Fibroblast of pulmonary artery (primary cell): Measurements from ENCODE around the gene HPCAL1.
"Not testable (repeated sequence)": the region's sequence is repeated elsewhere in the genome, so short reads cannot be mapped to it uniquely, and the experiment has no call there.

ENCODE experiments used
- DNase-seq: peaks from one replicate; pipeline ENCODE4 v3.0.0-alpha.2; 2010; ENCODE audit warnings: low read depth
- H3K4me3 ChIP-seq: replicated peaks from 2 replicates; pipeline ENCODE4 v1.5.1; 2011; ENCODE audit warnings: low read depth, mild to moderate bottlenecking, control low read depth, low read length, moderate library complexity
- TF ChIP-seq, protein P1 (sequence below): IDR thresholded peaks from 2 replicates; pipeline ENCODE4 v1.5.1; 2011; ENCODE audit warnings: mild to moderate bottlenecking, control low read depth, low read length, inconsistent platforms; ENCODE audit errors: missing control alignments

Gene HPCAL1

DNA sequence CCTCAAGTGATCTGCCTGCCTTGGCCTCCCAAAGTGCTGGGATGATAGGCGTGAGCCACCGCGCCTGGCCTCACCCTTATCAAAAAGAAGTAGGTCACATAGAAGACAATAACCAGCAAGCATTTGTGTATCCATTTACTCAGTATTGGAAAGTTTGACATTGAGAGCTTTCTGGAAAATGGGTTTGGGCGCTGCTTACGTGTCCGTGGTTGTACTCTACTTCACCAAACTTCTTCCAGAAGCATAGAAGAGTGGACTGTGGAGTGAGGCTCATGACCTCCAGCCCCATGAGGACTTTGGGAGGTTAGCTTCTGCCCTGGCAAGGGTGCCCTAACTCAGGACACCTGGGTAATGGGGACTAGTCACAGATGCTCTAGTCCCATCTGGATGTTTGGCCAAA, 149.1 kb downstream of the HPCAL1 start:
- DNase-seq: no peak
- H3K4me3 ChIP-seq: no peak overlapping the region
- TF ChIP-seq, protein P1, sequence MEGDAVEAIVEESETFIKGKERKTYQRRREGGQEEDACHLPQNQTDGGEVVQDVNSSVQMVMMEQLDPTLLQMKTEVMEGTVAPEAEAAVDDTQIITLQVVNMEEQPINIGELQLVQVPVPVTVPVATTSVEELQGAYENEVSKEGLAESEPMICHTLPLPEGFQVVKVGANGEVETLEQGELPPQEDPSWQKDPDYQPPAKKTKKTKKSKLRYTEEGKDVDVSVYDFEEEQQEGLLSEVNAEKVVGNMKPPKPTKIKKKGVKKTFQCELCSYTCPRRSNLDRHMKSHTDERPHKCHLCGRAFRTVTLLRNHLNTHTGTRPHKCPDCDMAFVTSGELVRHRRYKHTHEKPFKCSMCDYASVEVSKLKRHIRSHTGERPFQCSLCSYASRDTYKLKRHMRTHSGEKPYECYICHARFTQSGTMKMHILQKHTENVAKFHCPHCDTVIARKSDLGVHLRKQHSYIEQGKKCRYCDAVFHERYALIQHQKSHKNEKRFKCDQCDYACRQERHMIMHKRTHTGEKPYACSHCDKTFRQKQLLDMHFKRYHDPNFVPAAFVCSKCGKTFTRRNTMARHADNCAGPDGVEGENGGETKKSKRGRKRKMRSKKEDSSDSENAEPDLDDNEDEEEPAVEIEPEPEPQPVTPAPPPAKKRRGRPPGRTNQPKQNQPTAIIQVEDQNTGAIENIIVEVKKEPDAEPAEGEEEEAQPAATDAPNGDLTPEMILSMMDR: no peak

DNA sequence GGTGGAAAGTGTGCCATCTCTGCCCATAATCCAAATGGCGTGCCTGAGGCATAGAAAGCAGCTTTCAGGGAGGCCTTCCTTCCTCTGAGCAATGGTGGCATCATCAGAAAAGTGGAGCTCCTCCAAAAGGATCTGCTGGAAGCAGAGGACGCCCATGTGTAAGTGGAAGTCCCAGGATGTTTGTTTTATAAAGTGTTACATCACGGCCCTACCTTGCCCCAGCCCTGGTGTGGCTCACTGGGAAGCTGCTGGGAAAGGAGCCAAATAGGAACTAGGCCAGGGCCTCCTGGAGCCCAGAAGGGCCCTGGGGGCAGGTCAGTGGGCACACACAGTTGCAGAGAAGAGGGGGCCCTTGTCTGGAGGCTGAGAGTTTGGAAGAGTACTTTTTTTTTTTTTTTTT, 149.6 kb downstream of the HPCAL1 start:
- no peak overlapping the region for H3K4me3 ChIP-seq
- peak; percentile 75 for DNase-seq
- TF ChIP-seq, protein P1: no peak

DNA sequence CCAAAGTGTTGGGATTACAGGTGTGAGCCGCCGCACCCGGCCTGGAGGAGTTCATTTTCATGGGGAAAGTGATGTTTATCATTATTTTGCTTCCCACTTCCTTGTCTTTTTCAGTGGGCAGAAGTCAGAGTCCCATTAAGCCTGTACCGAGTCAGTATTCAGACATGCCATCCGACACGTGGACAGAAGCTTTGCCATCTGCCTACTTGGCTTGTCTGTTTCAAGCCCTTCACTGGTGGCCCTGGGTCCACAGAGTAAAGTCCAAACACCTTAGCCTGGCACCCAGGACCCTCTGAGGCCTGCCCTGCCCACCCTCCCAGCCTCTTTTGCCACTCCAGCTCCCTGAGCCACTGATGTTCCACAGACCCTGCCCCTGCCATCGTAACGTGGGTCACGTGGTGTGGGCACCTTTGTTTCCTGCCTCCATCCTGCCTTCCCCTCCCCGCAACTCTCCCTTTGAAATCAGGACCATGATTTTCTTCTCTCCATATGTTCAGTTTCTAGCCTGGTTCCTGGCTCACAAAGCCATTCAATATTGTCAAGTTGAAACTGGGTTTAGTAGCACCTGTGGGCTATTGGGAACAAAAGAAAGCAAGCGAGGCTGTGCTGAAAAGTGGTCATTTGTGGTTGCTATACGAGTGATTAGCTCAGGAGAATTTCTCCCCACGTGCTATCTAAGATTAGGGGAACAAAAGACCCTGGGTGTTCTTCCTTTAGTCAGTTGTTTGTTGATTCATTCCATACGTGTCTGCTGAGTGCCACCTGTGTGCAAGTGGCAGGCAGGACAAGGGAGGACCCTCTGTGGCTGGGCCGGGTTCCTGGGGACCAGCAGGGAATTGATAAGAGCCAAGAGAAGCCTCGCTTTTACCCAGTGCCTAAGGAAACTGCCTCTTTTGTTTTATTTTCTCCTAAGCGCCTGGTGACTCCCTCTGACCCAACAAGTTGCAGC, 150.5 kb downstream of the HPCAL1 start:
- no peak overlapping the region for H3K4me3 ChIP-seq
- TF ChIP-seq, protein P1: no peak
- DNase-seq: no peak

DNA sequence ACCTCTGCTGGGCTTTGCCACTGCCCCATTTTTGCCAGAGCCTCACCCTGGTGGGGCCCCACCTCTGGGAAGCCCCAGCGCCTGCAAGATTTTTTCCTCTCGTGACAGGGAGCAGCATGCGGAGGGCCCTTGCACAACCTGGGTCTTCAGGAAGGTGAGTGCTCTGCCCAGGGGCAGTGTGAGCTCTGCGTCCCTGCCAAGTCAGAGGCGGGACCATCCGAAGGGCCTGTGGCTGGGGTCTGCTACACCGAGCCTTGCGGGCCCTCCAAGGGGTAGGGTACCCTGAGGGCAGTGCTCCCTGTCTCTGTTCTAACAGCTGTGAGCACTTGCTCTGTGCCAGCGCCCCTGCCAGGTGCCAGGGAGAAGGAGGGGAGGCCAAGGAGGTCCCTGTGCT, 151.2 kb downstream of the HPCAL1 start:
- TF ChIP-seq, protein P1: no peak
- DNase-seq: no peak
- no peak overlapping the region for H3K4me3 ChIP-seq

DNA sequence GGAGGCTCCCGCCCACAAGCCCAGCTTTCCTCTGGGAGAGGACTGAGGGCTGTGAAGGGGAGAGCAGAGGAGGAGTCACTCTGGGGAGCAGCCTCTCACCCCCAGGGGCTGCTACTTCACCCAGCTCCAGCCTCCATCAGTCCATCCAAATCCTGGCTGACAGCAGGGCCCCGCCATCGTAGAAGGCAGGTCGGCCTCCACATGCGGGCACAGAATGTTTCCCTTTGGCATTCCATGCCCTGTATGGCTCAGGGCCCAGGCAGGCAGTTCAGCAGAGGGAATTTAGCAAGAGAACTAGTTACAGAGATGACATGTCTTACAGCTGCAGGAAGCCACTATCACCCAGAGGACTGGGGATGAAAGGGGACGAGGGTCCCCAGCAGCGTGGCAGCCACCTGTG, 151.8 kb downstream of the HPCAL1 start:
- H3K4me3 ChIP-seq: no peak overlapping the region
- no peak for DNase-seq
- TF ChIP-seq, protein P1: no peak

DNA sequence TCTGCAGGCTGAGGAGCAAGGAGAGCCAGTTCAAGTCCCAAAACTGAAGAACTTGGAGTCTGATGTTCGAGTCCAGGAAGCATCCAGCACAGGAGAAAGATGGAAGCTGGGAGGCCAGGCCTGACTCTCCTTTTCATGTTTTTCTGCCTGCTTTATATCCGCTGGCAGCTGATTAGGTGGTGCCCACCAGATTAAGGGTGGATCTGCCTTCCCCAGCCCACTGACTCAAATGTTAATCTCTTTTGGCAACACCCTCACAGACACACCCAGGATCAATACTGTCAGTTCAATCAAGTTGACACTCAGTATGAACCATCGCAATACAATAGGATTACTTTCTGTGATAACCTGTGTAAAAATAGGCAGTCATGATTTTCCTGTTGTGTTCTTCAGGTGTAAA, 154.5 kb downstream of the HPCAL1 start:
- not testable (repeated sequence) for DNase-seq, H3K4me3 ChIP-seq

DNA sequence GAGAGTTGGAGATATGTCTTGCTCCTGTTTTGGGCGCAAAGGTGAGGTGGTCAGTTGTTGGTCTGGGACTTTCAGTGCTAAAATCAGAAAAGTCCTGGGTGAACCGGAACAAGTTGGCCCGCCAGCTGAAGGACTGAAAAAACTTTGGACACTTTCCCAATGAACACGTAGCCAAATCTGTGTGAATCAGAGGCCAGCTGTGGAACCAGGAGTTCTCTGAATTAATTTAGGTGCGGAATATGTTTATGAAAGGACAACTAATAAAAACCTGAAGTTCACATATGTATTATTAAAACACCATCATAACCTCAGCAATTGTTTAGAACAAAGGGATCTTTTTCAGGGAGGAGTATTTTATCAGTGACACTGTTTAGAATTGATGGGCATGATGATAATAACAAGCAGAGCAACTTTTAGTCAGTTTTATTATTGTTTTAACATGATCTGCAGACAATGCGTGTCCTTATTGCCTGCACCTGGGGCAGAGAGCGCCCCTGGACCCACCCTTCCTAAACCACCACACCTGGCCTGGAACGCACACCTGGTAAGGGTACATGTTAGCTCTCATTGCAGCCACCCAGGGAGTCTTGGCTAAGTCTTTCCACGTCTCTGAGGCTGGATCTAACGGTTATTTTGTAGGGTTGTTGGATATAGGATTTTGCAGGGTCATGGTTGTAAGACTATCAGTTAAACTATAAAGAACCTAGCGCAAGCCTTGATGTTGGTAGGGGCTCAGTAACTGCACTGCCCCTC, 155.3 kb downstream of the HPCAL1 start:
- no peak overlapping the region for H3K4me3 ChIP-seq
- peak; percentile 66 for DNase-seq
- TF ChIP-seq, protein P1: no peak
